C4-2B (cell line): ENCODE measurements around the gene C1D.
A peak's percentile ranks its signal among the peaks of the same experiment; 100 is the strongest.

Experiments
- H3K27ac ChIP-seq: fragments of 450-650 bp; 2 replicates; pipeline ENCODE4 v1.5.1; 2017
- ZFX ChIP-seq: fragments of 450-650 bp; IDR thresholded peaks from 2 replicates; pipeline ENCODE4 v1.6.1; 2017
- TF ChIP-seq, protein P1 (sequence below): fragments of 450-650 bp; conservative IDR thresholded peaks from 2 replicates; pipeline ENCODE4 v1.5.1; 2017; ENCODE audit warnings: mild to moderate bottlenecking

Gene C1D

GRCh38 chr2:68031043-68031442 is 31.8 kb downstream of the C1D start:
- no peak for TF ChIP-seq ZFX
- TF ChIP-seq, protein P1, sequence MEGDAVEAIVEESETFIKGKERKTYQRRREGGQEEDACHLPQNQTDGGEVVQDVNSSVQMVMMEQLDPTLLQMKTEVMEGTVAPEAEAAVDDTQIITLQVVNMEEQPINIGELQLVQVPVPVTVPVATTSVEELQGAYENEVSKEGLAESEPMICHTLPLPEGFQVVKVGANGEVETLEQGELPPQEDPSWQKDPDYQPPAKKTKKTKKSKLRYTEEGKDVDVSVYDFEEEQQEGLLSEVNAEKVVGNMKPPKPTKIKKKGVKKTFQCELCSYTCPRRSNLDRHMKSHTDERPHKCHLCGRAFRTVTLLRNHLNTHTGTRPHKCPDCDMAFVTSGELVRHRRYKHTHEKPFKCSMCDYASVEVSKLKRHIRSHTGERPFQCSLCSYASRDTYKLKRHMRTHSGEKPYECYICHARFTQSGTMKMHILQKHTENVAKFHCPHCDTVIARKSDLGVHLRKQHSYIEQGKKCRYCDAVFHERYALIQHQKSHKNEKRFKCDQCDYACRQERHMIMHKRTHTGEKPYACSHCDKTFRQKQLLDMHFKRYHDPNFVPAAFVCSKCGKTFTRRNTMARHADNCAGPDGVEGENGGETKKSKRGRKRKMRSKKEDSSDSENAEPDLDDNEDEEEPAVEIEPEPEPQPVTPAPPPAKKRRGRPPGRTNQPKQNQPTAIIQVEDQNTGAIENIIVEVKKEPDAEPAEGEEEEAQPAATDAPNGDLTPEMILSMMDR: no peak
- H3K27ac ChIP-seq: no peak overlapping the region

- TF ChIP-seq, protein P1: no peak
- no peak for TF ChIP-seq ZFX
- no peak overlapping the region for H3K27ac ChIP-seq
These were observed 32.3 kb downstream of the C1D start for GRCh38 chr2:68030529-68030928.

- TF ChIP-seq, protein P1: no peak
- no peak for TF ChIP-seq ZFX
- no peak overlapping the region for H3K27ac ChIP-seq
These were observed 34.8 kb downstream of the C1D start for GRCh38 chr2:68027959-68028358.

- H3K27ac ChIP-seq: no peak overlapping the region
- no peak for TF ChIP-seq ZFX
- TF ChIP-seq, protein P1: no peak
These were observed 38.4 kb downstream of the C1D start for GRCh38 chr2:68024450-68024849.

- H3K27ac ChIP-seq: no peak overlapping the region
- TF ChIP-seq ZFX: no peak
- TF ChIP-seq, protein P1: no peak
These were observed 38.9 kb downstream of the C1D start for GRCh38 chr2:68023904-68024303.

DNA sequence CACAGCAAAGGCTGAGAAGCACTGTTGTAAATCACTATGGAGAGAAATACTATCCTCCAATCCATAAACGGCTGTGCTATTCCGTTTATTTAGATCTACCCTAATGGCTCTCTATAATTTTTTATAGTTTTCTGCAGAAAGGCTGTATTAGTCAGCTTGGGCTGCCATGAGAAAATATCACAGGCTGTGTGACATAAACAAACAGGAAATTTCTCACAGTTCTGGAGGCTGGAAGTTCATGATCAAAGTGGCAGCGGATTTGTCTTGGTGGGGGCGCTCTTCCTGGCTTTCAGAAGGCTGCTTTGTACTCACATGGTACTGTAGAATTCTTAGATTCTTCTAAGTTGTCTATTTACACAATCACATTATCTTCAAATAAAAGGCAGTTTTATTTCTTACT is 44.1 kb downstream of the C1D start:
- H3K27ac ChIP-seq: no peak overlapping the region
- no peak for TF ChIP-seq ZFX
- TF ChIP-seq, protein P1: peak; percentile 22

DNA sequence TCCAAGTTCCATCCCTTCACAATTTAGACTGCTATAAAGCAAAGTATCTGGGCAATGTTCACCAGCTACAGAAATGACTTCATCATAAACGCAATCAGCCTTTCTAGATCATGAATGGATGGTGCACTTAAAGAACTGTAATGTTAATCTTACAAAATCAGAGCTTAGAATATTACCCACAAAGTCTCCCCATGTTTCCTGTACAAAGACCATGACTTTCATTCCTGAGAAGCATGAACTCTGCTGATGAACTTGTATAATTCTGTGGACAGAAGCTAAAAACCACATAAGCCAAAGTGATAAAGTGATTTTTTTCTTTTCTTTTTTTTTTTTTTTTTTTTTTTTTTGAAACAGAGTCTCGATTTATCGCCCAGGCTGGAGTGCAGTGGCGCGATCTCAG is 53.3 kb downstream of the C1D start:
- no peak overlapping the region for H3K27ac ChIP-seq
- TF ChIP-seq ZFX: no peak
- TF ChIP-seq, protein P1: no peak
